HL-60/S4 (cell line): ENCODE data around the gene TMSB4X.

Experiments used
- in situ Hi-C: fragments of 300-500 bp; cut with MboI; formaldehyde crosslinking; loops from 2 replicates; pipeline ENCODE4 v1.14.3; 2022; ENCODE audit warnings: low sequenced_read_pairs

Gene TMSB4X

GRCh38 chrX:12988797-12989196, 13.9 kb downstream of the TMSB4X start:
- in situ Hi-C loops, result loop anchor here (25.0 kb wide), 1 partner anchor 99 kb away; no protein-coding TSS in a partner anchor

- in situ Hi-C loops, result loop anchor here (25.0 kb wide), 1 partner anchor 98 kb away; no protein-coding TSS in a partner anchor
These were observed 14.6 kb downstream of the TMSB4X start for GRCh38 chrX:12989461-12989860.

GRCh38 chrX:12991575-12991974, 16.7 kb downstream of the TMSB4X start:
- in situ Hi-C loops, result loop anchor here (25.0 kb wide), 1 partner anchor 96 kb away; no protein-coding TSS in a partner anchor

GRCh38 chrX:12992544-12993118, 17.7 kb downstream of the TMSB4X start:
- in situ Hi-C loops, result loop anchor here (25.0 kb wide), 1 partner anchor 95 kb away; no protein-coding TSS in a partner anchor

- in situ Hi-C loops, result loop anchor here (25.0 kb wide), 1 partner anchor 93 kb away; no protein-coding TSS in a partner anchor
These were observed 18.9 kb downstream of the TMSB4X start for GRCh38 chrX:12993826-12994225.

GRCh38 chrX:12994321-12994720, 19.4 kb downstream of the TMSB4X start:
- in situ Hi-C loops, result loop anchor here (25.0 kb wide), 1 partner anchor 93 kb away; no protein-coding TSS in a partner anchor

GRCh38 chrX:12996934-12997435, 22.1 kb downstream of the TMSB4X start:
- in situ Hi-C loops, result loop anchor here (25.0 kb wide), 1 partner anchor 90 kb away; no protein-coding TSS in a partner anchor

GRCh38 chrX:12997906-12998687, 23.2 kb downstream of the TMSB4X start:
- in situ Hi-C loops, result loop anchor here (25.0 kb wide), 1 partner anchor 89 kb away; no protein-coding TSS in a partner anchor

GRCh38 chrX:12999422-12999821, 24.5 kb downstream of the TMSB4X start:
- in situ Hi-C loops, result loop anchor here (25.0 kb wide), 1 partner anchor 88 kb away; no protein-coding TSS in a partner anchor

GRCh38 chrX:13000301-13000811, 25.4 kb downstream of the TMSB4X start:
- in situ Hi-C loops, result no loop called here

GRCh38 chrX:13001097-13001496, 26.2 kb downstream of the TMSB4X start:
- in situ Hi-C loops, result no loop called here

- in situ Hi-C loops, result no loop called here
These were observed 27.2 kb downstream of the TMSB4X start for GRCh38 chrX:13001961-13002671.

GRCh38 chrX:13005661-13006473, 31.0 kb downstream of the TMSB4X start:
- in situ Hi-C loops, result no loop called here

- in situ Hi-C loops, result no loop called here
These were observed 32.7 kb downstream of the TMSB4X start for GRCh38 chrX:13007519-13008188.

GRCh38 chrX:13008189-13008533, 33.3 kb downstream of the TMSB4X start:
- in situ Hi-C loops, result no loop called here

GRCh38 chrX:13008851-13009250, 33.9 kb downstream of the TMSB4X start:
- in situ Hi-C loops, result no loop called here

- in situ Hi-C loops, result no loop called here
These were observed 34.4 kb downstream of the TMSB4X start for GRCh38 chrX:13009273-13009672.

- in situ Hi-C loops, result no loop called here
These were observed 34.9 kb downstream of the TMSB4X start for GRCh38 chrX:13009844-13010243.

- in situ Hi-C loops, result no loop called here
These were observed 35.6 kb downstream of the TMSB4X start for GRCh38 chrX:13010546-13010945.
